NCI-H1417 (cell line): ENCODE measurements around the gene ANKRD24.
"Not testable (repeated sequence)": the region's sequence is repeated elsewhere in the genome, so short reads cannot be mapped to it uniquely, and the experiment has no call there.

ENCODE experiments used
- DNase-seq, 3 experiments: peaks; one replicate each; lab custom pipeline; 2025; lab: John Stamatoyannopoulos, UW

ANKRD24 gene

GRCh38 chr19:4173479-4174212 lies 8.8 kb upstream of the ANKRD24 start:
- peak in 1 of 3 experiments; percentile 65 for DNase-seq

DNA sequence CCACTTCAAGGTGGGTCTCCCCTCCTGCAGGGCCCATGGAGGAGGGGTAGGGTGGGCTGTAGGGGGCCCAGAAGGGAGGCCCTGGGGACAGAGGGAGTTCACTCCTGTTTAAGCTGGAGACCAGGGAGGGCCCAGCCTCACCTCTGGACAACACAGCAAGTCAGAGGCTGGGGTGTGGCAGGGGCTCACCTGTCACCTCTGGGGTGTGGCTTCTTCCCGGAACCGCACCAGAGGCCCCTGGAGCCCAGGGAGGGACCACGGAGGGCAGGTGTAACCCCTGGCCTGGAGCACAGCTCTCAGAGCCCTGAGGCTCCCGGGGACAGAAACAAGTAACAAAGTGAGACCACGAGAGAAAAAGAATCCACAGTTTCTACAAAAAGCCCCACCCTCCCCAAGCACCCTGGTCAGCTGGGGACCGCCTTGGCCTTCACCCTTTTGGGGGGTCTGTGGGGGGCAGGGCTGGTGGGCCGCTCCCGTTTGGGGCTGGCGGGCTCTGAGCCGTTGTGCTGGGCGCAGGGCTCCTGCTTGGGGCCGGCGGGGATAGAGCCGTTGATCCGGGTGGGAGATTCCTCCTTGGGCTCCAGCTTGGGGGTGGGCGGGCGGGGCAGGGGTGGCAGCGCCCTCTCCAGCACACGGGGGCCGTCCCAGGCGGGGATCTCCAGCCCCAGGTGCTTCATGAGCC lies 8.1 kb upstream of the ANKRD24 start:
- no peak for DNase-seq

DNA sequence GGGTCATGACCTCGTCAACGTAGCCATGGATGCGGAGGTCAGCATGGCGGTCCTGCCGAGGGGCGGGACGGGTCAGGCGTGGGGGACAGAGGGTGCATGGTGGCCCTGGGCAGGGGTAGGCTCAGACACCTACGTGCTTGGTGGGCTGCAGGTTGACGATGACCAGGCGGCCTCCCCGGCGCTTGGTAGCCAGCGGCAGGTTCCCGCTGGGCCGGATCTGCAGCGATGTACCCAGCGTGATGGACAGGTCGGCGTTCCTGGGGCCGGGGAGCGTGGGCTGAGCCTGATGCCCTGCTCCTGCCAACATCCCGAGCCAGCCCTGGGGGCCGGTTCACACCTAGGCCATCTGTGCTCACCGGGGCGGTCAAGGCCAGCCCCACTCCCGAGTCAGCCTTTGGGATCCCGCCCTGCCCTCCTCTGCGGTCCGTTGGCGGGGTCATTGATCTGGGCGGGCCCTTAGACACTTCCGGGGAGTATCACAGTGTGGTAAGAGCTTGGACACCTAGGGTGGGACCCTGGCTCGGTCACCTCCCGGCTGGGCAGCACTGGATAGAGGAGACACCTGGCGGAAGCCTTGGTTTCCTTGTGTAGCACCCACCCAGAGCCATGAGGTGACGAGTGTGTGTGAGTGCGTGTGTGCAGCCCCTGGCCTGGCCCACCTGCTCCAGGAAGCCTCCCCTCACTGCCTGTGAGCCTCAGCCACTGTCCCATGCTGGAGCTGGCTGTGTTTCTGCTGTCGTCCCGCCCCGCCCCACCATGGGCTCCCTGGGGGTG lies 7.4 kb upstream of the ANKRD24 start:
- no peak for DNase-seq

DNA sequence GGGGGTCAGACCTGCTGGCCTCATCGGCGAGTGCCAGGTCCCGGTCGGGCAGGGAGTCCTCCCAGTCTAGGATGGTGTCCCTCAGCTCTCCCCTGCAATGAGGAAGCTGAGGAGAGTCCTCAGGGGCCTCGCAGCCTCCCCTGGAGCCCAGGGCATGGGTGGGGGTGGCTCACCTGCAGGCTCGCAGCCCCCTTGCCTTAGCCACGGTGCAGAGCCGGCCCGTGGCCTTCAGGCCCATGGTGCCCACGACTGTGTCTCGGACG lies 6.9 kb upstream of the ANKRD24 start:
- DNase-seq: no peak

DNA sequence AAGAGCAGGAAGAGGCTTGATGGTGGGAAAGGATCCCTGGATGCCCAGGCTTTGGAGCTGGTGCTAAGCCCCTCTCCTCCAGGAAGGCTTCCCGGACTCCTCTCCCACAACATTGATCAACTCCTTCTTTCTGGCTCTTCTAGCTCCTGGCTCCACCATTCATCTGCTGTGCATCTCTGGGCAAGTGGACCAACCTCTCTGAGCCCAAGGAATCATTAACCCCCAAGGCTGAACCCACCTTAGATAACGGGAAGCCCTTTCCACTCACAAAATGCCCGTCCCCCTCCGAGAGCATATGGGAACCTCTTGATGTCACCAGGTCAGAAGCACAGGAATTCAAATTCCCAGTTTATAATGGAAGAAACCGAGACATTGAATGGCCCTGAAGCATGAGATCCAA lies 5.3 kb upstream of the ANKRD24 start:
- DNase-seq: no peak

- DNase-seq: no peak
These were observed 3.5 kb upstream of the ANKRD24 start for GRCh38 chr19:4178990-4179389.

GRCh38 chr19:4181053-4181508 lies 1.4 kb upstream of the ANKRD24 start:
- no peak for DNase-seq

DNA sequence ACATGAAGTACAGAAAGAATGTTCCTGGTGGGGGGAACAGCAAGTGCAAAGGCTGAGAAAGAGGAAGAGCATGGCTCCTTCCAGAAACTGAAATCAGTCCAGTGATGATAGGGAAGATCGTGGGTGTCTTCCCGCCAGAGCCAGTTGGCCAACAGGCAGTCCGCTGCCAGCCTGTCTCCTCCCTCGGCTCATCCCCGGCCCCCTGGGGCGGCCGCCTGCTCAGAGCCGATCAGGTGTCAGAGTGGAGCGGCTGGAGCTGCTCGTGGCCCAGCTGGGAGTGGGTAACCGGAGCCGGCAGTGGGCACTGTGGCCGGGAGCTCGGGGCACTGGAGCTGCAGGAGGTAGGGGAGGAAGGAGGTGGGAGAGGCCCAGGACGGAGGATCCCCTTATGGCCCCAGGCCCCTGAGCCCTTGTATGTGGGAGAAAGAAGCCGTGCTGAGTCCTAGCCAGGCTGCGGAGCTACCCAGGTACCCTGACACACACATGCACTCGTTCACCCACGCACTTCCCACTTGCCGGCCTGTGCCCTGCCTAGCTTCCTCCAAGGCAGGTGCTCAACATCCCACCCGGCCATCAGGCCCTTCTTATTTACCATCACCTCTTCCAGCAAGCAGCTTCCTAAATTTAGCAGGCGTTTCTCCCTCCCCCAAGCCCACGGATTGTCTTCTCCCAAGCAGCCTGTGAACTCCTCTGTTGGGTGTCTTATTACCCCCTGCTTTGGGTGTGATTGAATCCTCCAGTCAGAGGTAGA lies 1.7 kb downstream of the ANKRD24 start:
- DNase-seq: peak; percentile 77 to 91 (median 81)

- no peak for DNase-seq
These were observed 2.3 kb downstream of the ANKRD24 start for GRCh38 chr19:4184718-4185352.

DNA sequence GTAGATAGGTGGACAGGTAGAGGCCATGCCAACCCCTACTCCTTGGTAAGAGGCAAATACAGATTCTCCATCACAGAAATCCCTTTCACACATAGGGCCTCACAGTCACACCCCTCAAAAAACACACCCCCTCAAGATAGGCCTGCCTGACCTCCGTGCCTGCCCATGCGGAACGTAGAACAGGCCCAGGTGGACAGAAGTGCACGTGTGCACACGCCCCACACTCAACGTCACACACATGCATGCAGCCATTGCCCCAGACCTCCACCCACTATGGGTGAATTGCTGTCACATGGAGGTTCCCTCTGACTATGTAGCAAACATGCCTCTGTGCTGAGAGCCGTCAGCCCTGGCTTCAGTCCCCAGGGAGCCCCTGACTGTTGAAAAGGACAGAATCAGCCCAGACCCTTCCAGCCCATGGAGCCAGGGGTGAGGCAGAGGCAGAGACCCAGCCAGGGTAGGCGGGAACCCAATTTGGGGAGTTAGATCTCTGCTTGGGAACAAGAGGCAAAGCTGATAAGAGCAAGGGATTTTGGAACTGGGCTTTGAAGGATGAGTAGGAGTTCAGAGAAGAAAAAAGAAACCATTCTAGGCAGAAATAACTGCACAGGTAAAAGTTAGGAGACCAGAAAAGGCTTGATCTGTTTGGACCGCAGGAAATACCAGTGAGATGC lies 3.1 kb downstream of the ANKRD24 start:
- no peak for DNase-seq

GRCh38 chr19:4186087-4186993 lies 3.9 kb downstream of the ANKRD24 start:
- DNase-seq: peak; percentile 43 to 71 (median 71)

- no peak for DNase-seq
These were observed 5.0 kb downstream of the ANKRD24 start for GRCh38 chr19:4187313-4188122.

DNA sequence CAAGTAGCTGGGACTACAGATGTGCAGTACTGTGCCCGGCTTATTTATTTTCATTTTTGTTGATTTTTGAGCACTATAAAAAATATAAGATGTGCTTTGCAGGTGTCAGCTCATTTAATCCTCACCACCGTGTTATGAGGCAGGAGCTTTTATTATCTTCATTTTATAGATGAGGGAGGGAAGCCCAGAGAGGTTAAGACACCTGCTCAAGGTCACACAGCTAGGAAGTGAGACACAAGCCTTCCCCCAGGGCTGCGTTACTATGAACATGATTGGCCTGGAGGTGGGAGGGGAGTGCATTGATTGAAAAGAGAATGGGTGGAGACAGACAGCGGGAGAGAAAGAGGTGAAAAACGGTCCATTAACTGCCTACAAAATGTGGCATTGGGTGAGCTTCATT lies 7.2 kb downstream of the ANKRD24 start:
- no peak for DNase-seq

DNA sequence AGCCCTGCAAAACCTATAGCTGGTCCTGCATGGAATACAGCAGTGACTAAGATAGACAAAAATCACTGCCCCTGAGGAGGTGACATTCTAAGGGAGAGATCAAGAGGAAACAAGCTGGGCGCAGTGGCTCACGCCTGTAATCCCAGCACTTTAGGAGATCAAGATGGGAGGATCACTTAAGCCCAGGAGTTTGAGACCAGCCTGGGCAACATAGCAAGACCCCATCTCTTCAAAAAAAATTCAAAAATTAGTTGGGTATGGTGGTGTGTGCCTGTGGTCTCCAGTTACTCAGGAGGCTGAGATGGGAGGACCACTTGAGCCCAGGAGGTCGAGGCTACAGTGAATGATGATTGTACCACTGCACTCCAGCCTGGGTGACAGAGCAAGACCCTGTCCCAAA lies 10.0 kb downstream of the ANKRD24 start:
- DNase-seq: not testable (repeated sequence)

DNA sequence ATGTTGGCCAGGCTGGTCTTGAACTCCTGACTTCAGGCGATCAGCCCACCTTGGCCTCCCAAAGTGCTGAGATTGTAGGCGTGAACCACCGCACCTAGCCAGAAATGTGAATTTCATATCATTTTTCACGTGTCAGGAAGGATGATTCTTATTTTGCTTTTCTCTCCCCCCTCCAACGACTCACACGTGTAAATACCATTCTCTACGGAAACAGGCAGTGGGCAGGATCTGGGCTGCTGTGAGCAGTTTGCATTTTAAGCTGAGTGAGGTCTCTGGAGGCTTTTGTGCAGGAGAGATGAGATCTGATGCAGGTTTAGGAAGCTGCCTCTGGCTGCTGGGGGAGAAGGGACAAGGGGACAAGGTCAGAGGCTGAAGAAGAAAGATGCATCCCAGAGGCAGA lies 11.9 kb downstream of the ANKRD24 start:
- no peak for DNase-seq

GRCh38 chr19:4196009-4196408 lies 13.5 kb downstream of the ANKRD24 start:
- no peak for DNase-seq

- DNase-seq: no peak
These were observed 14.2 kb downstream of the ANKRD24 start for GRCh38 chr19:4196587-4197148.

- no peak for DNase-seq
These were observed 14.7 kb downstream of the ANKRD24 start for GRCh38 chr19:4197228-4197624.
